H4 (cell line): ENCODE results near the gene UBXN7. TPM values are rescaled to one million over a fixed set of nuclear protein-coding genes. Genes with fewer than 3 reads are reported as not detected.
A peak's percentile ranks its signal among the peaks of the same experiment; 100 is the strongest.
"Not testable (repeated sequence)": the region's sequence is repeated elsewhere in the genome, so short reads cannot be mapped to it uniquely, and the experiment has no call there.

Experiments used
- DNase-seq: peaks from one replicate; pipeline ENCODE4 v3.0.0-alpha.2; 2015; ENCODE audit warnings: low spot score
- total RNA-seq: library from RNA; depleted of rRNA; stranded (reverse); fragments of >200 nt; shearing (Covaris generic); gene quantifications from 2 replicates; pipeline ENCODE4 v1.2.3, GENCODE V29; 2014

The UBXN7 gene
- total RNA-seq, 1 experiment from 2014 or later = 10.2 TPM

GRCh38 chr3:196419386-196419785 is 12.8 kb downstream of the UBXN7 start:
- DNase-seq = no peak

- no peak for DNase-seq
Measured at GRCh38 chr3:196418601-196419000, 13.6 kb downstream of the UBXN7 start.

GRCh38 chr3:196414469-196414868 is 17.8 kb downstream of the UBXN7 start:
- no peak for DNase-seq

- DNase-seq = no peak
Measured at GRCh38 chr3:196412704-196413103, 19.5 kb downstream of the UBXN7 start.

GRCh38 chr3:196409409-196409808 is 22.8 kb downstream of the UBXN7 start:
- no peak for DNase-seq

- no peak for DNase-seq
Measured at GRCh38 chr3:196408565-196409300, 23.5 kb downstream of the UBXN7 start.

GRCh38 chr3:196406811-196407470 is 25.3 kb downstream of the UBXN7 start:
- DNase-seq = peak; percentile 54

GRCh38 chr3:196400331-196400730 is 31.9 kb downstream of the UBXN7 start:
- DNase-seq = no peak

- no peak for DNase-seq
Measured at GRCh38 chr3:196399485-196399945, 32.7 kb downstream of the UBXN7 start.

GRCh38 chr3:196398782-196399181 is 33.4 kb downstream of the UBXN7 start:
- no peak for DNase-seq

GRCh38 chr3:196397941-196398340 is 34.3 kb downstream of the UBXN7 start:
- no peak for DNase-seq

GRCh38 chr3:196390116-196390515 is 42.1 kb downstream of the UBXN7 start:
- DNase-seq = no peak

- DNase-seq = no peak
Measured at GRCh38 chr3:196388956-196389355, 43.3 kb downstream of the UBXN7 start.

- DNase-seq = not testable (repeated sequence)
Measured at GRCh38 chr3:196387941-196388340, 44.3 kb downstream of the UBXN7 start.

GRCh38 chr3:196386797-196387196 is 45.4 kb downstream of the UBXN7 start:
- not testable (repeated sequence) for DNase-seq

- DNase-seq = not testable (repeated sequence)
Measured at GRCh38 chr3:196386034-196386433, 46.2 kb downstream of the UBXN7 start.

GRCh38 chr3:196385446-196385845 is 46.8 kb downstream of the UBXN7 start:
- not testable (repeated sequence) for DNase-seq

GRCh38 chr3:196378146-196378841 is 53.9 kb downstream of the UBXN7 start:
- peak; percentile 20 for DNase-seq

- DNase-seq = no peak
Measured at GRCh38 chr3:196377321-196377720, 54.9 kb downstream of the UBXN7 start.

GRCh38 chr3:196365736-196366135 is 66.5 kb downstream of the UBXN7 start:
- no peak for DNase-seq

- no peak for DNase-seq
Measured at GRCh38 chr3:196360586-196360985, 71.6 kb downstream of the UBXN7 start.

GRCh38 chr3:196358540-196358939 is 73.7 kb downstream of the UBXN7 start:
- not testable (repeated sequence) for DNase-seq

- no peak for DNase-seq
Measured at GRCh38 chr3:196357905-196358304, 74.3 kb downstream of the UBXN7 start.
